H9 (cell line): ENCODE data around the gene ADAMTS17. TPM values are rescaled to one million over a fixed set of nuclear protein-coding genes. Genes with fewer than 3 reads are reported as not detected.
A peak's percentile ranks its signal among the peaks of the same experiment; 100 is the strongest.

Experiments used
- DNase-seq: peaks from one replicate; pipeline ENCODE4 v3.0.0-alpha.2; 2017
- H2AFZ ChIP-seq: one replicate; pipeline ENCODE4 v1.6.1; 2013; ENCODE audit warnings: mild to moderate bottlenecking, low read length, control low read depth, moderate library complexity
- H2AK5ac ChIP-seq: 2 replicates; pipeline ENCODE4 v1.6.1; 2013; ENCODE audit warnings: low read length, control low read depth, mixed read lengths; ENCODE audit not compliant: insufficient read length
- H2BK120ac ChIP-seq: one replicate; pipeline ENCODE4 v1.6.1; 2013; ENCODE audit warnings: low read depth, mild to moderate bottlenecking, low read length, control low read depth, inconsistent platforms; ENCODE audit not compliant: poor library complexity, severe bottlenecking
- H2BK12ac ChIP-seq: 2 replicates; pipeline ENCODE4 v1.6.1; 2013; ENCODE audit warnings: low read length, control low read depth, mixed read lengths, low read depth; ENCODE audit not compliant: insufficient read length
- H2BK15ac ChIP-seq: 2 replicates; pipeline ENCODE4 v1.6.1; 2013; ENCODE audit warnings: low read depth, low read length, control low read depth
- H2BK20ac ChIP-seq: one replicate; pipeline ENCODE4 v1.6.1; 2013; ENCODE audit warnings: low read depth, mild to moderate bottlenecking, low read length, control low read depth, inconsistent platforms; ENCODE audit not compliant: poor library complexity, severe bottlenecking
- H2BK5ac ChIP-seq: 2 replicates; pipeline ENCODE4 v1.6.1; 2013; ENCODE audit warnings: low read length, control low read depth, mixed read lengths; ENCODE audit not compliant: insufficient read length
- H3K14ac ChIP-seq: 2 replicates; pipeline ENCODE4 v1.6.1; 2013; ENCODE audit warnings: low read length, control low read depth; ENCODE audit not compliant: insufficient read depth
- H3K18ac ChIP-seq: 2 replicates; pipeline ENCODE4 v1.6.1; 2013; ENCODE audit warnings: low read depth, mild to moderate bottlenecking, mixed read lengths, low read length, control low read depth; ENCODE audit not compliant: insufficient read length
- H3K23ac ChIP-seq: 2 replicates; pipeline ENCODE4 v1.6.1; 2013; ENCODE audit warnings: low read length, control low read depth, mixed read lengths, low read depth; ENCODE audit not compliant: insufficient read length
- H3K23me2 ChIP-seq: 2 replicates; pipeline ENCODE4 v1.6.1; 2013; ENCODE audit warnings: low read depth, mild to moderate bottlenecking, mixed read lengths, low read length, control low read depth; ENCODE audit not compliant: insufficient read length, poor library complexity, severe bottlenecking
- H3K27ac ChIP-seq: 2 replicates; pipeline ENCODE4 v1.5.1; 2013; ENCODE audit warnings: low read length, control low read depth, mixed read lengths, low read depth; ENCODE audit not compliant: insufficient read length
- H3K27me3 ChIP-seq: 2 replicates; pipeline ENCODE4 v1.6.1; 2013; ENCODE audit warnings: low read length, control low read depth, inconsistent platforms; ENCODE audit not compliant: insufficient read depth
- H3K4ac ChIP-seq: 2 replicates; pipeline ENCODE4 v1.6.1; 2013; ENCODE audit warnings: low read depth, mild to moderate bottlenecking, control low read depth, inconsistent platforms, low read length, moderate library complexity
- H3K4me1 ChIP-seq: 2 replicates; pipeline ENCODE4 v1.6.1; 2013; ENCODE audit warnings: low read length, control low read depth, inconsistent platforms; ENCODE audit not compliant: insufficient read depth
- H3K4me2 ChIP-seq: 2 replicates; pipeline ENCODE4 v1.6.1; 2013; ENCODE audit warnings: low read length, control low read depth, mixed read lengths; ENCODE audit not compliant: insufficient read length, insufficient read depth
- H3K56ac ChIP-seq: 2 replicates; pipeline ENCODE4 v1.6.1; 2013; ENCODE audit warnings: low read depth, mild to moderate bottlenecking, mixed read lengths, low read length, control low read depth; ENCODE audit not compliant: insufficient read length
- H3K79me1 ChIP-seq: 2 replicates; pipeline ENCODE4 v1.6.1; 2013; ENCODE audit warnings: low read depth, mild to moderate bottlenecking, moderate library complexity, low read length, control low read depth, inconsistent platforms; ENCODE audit not compliant: insufficient read depth, poor library complexity, severe bottlenecking
- H3K79me2 ChIP-seq: 2 replicates; pipeline ENCODE4 v1.6.1; 2013; ENCODE audit warnings: low read length, control low read depth, inconsistent platforms; ENCODE audit not compliant: insufficient read depth
- H3K9ac ChIP-seq: 2 replicates; pipeline ENCODE4 v1.6.1; 2013; ENCODE audit warnings: low read length, control low read depth, mixed read lengths; ENCODE audit not compliant: insufficient read length; ENCODE audit errors: extremely low read depth
- H3K9me3 ChIP-seq: one replicate; pipeline ENCODE4 v1.6.1; 2013; ENCODE audit warnings: low read depth, low read length, inconsistent platforms; ENCODE audit not compliant: control insufficient read depth
- H3T11ph ChIP-seq: one replicate; pipeline ENCODE4 v1.6.1; 2013; ENCODE audit warnings: mild to moderate bottlenecking, low read length, control low read depth, inconsistent platforms
- H4K20me1 ChIP-seq: one replicate; pipeline ENCODE4 v1.6.1; 2013; ENCODE audit not compliant: control insufficient read depth, insufficient read length, insufficient read depth
- H4K5ac ChIP-seq: 2 replicates; pipeline ENCODE4 v1.6.1; 2013; ENCODE audit warnings: low read depth, mild to moderate bottlenecking, mixed read lengths, low read length, control low read depth; ENCODE audit not compliant: insufficient read length
- H4K8ac ChIP-seq: replicated peaks from 2 replicates; pipeline ENCODE4 v1.6.1; 2013; ENCODE audit warnings: low read length, control low read depth, mixed read lengths, low read depth; ENCODE audit not compliant: insufficient read length
- H4K91ac ChIP-seq: 2 replicates; pipeline ENCODE4 v1.6.1; 2013; ENCODE audit warnings: low read depth, mild to moderate bottlenecking, moderate library complexity, mixed read lengths, low read length, control low read depth; ENCODE audit not compliant: insufficient read length
- H3K27ac Mint-ChIP-seq, 3 experiments: 2 replicates in 2 of 3; 3 replicates in 1 of 3; pipeline ENCODE4 v1.8.0; 2020 to 2021; ENCODE audit warnings: mixed read lengths in 3 of 3, mild to moderate bottlenecking in 1 of 3, moderate library complexity in 1 of 3
- H3K27me3 Mint-ChIP-seq: 2 replicates; pipeline ENCODE4 v1.8.0; 2021; ENCODE audit warnings: low read depth, mild to moderate bottlenecking, moderate library complexity, mixed read lengths
- H3K36me3 Mint-ChIP-seq, 3 experiments: 2 replicates in 2 of 3; 3 replicates in 1 of 3; pipeline ENCODE4 v1.8.0; 2020 to 2021; ENCODE audit warnings: low read depth in 3 of 3, mixed read lengths in 3 of 3; ENCODE audit not compliant: insufficient read depth in 1 of 3
- H3K4me1 Mint-ChIP-seq, 2 experiments: 2 replicates each; pipeline ENCODE4 v1.8.0; 2020; ENCODE audit warnings: mixed read lengths in 2 of 2
- H3K4me3 Mint-ChIP-seq, 2 experiments: 2 replicates in 1 of 2; 3 replicates in 1 of 2; pipeline ENCODE4 v1.8.0; 2020 to 2021; ENCODE audit warnings: mild to moderate bottlenecking in 2 of 2, mixed read lengths in 2 of 2, moderate library complexity in 1 of 2
- H3K9me3 Mint-ChIP-seq, 2 experiments: 2 replicates in 1 of 2; 3 replicates in 1 of 2; pipeline ENCODE4 v1.8.0; 2020; ENCODE audit warnings: mild to moderate bottlenecking in 2 of 2, mixed read lengths in 2 of 2, moderate library complexity in 1 of 2
- WGBS: extraction: QIAGEN DNeasy Blood & Tissue Kit; methylation state at CpG from one replicate; pipeline ENCODE4 v1.1.7; 2013; ENCODE audit warnings: missing lambda C conversion rate, low lambda C conversion rate, mixed read lengths; ENCODE audit not compliant: insufficient read length; ENCODE audit errors: extremely low coverage; 5-methylcytosine and 5-hydroxymethylcytosine counted together
- total RNA-seq: library from RNA; stranded (reverse); gene quantifications from 2 replicates; pipeline ENCODE4 v1.2.1, GENCODE V29; 2021
- TF ChIP-seq, protein P1 (sequence below): fragments of 200-600 bp; sonication (generic); conservative IDR thresholded peaks from 3 replicates; pipeline ENCODE4 v1.8.0; 2021; ENCODE audit warnings: antibody characterized with exemption, mild to moderate bottlenecking

Gene ADAMTS17
- total RNA-seq, 1 experiment from 2014 or later = 2.9 TPM

DNA sequence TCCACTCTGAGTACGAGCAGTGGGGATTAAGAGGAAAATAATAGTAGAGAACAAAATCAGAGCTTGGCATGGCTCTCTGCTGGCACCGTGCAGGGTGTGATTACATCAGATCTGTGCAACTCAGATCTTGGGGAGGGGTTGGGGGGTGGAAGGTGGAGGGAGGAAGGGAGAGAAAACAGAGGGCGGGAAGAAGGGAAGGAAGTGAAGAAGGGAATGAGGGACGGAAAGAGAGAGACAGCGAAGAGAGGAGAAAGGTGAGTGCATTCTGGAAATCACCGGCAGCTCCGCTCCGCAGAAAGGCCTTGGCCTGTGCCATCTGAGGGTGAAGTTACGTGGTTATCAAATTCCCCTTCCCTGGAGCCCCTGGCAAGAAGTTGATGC is 31.0 kb upstream of the ADAMTS17 start:
- Mint-ChIP-seq H3K27me3 (peaks cover 47% of the 10 kb centered on the region), H3K9me3 (peaks cover 15 to 31% of the 10 kb centered on the region in 2 experiments), H3K4me1 (peaks cover 5 to 7% of the 10 kb centered on the region in 2 experiments; a peak in 3 of 4 replicates), H3K36me3 (peaks cover 0 to 13% (median 13%) of the 10 kb centered on the region in 3 experiments; a peak in 4 of 7 replicates), H3K27ac (no peak overlapping the region; a peak in 1 of 7 replicates), H3K4me3 (peak overlapping the region; percentile 70 to 87)
- Histone ChIP-seq H2AK5ac (no peak overlapping the region), H2BK20ac (no peak overlapping the region), H2BK5ac (no peak overlapping the region), H2BK12ac (no peak overlapping the region), H3K23me2 (peaks cover 3% of the 10 kb centered on the region), H4K91ac (no peak overlapping the region), H3K9me3 (no peaks in the 10 kb centered on the region), H2AFZ (no peak overlapping the region), H3K27ac (no peak overlapping the region), H4K20me1 (no peaks in the 10 kb centered on the region), H4K5ac (no peak overlapping the region), H2BK15ac (no peak overlapping the region), H3T11ph (no peak overlapping the region), H3K23ac (no peak overlapping the region), H3K79me2 (no peaks in the 10 kb centered on the region), H3K4me2 (peak overlapping the region; percentile 60), H3K14ac (no peak overlapping the region), H3K79me1 (no peaks in the 10 kb centered on the region), H3K4ac (no peak overlapping the region), H3K18ac (no peak overlapping the region), H3K4me1 (no peaks in the 10 kb centered on the region), H3K27me3 (peaks cover 8% of the 10 kb centered on the region; the same call in 1 of the 2 replicates), H2BK120ac (no peak overlapping the region), H3K9ac (no peak overlapping the region), H4K8ac (no peak overlapping the region), H3K56ac (no peak overlapping the region)
- TF ChIP-seq, protein P1, sequence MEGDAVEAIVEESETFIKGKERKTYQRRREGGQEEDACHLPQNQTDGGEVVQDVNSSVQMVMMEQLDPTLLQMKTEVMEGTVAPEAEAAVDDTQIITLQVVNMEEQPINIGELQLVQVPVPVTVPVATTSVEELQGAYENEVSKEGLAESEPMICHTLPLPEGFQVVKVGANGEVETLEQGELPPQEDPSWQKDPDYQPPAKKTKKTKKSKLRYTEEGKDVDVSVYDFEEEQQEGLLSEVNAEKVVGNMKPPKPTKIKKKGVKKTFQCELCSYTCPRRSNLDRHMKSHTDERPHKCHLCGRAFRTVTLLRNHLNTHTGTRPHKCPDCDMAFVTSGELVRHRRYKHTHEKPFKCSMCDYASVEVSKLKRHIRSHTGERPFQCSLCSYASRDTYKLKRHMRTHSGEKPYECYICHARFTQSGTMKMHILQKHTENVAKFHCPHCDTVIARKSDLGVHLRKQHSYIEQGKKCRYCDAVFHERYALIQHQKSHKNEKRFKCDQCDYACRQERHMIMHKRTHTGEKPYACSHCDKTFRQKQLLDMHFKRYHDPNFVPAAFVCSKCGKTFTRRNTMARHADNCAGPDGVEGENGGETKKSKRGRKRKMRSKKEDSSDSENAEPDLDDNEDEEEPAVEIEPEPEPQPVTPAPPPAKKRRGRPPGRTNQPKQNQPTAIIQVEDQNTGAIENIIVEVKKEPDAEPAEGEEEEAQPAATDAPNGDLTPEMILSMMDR = no peak
- WGBS = no CpG with 5 or more reads among the region's 9 CpGs
- DNase-seq = peak; percentile 28
